Body of pancreas (tissue), 4 donors: ENCODE data around the gene MYO1A. TPM values are rescaled to one million over a fixed set of nuclear protein-coding genes. Genes with fewer than 3 reads are reported as not detected.
"Not testable (repeated sequence)": the region's sequence is repeated elsewhere in the genome, so short reads cannot be mapped to it uniquely, and the experiment has no call there.

ENCODE experiments used
- ATAC-seq: fragments of 150-250 bp; one replicate; pipeline ENCODE4 v1.9.1; 2016
- DNase-seq, 4 donors: peaks; one replicate each; pipeline ENCODE4 v3.0.0-alpha.2; 2019
- H3K27ac ChIP-seq, 4 donors: fragments of 200-600 bp; sonication (generic); 1 replicate in 3 of 4; 2 replicates in 1 of 4; pipeline versions ENCODE4 v1.5.1 to v1.6.1; 2016 to 2019; ENCODE audit warnings: mild to moderate bottlenecking in 1 of 4, mixed read lengths in 1 of 4, moderate library complexity in 1 of 4
- H3K27me3 ChIP-seq, 2 donors: fragments of 200-600 bp; sonication (generic); one replicate each; pipeline ENCODE4 v1.6.0; 2016; ENCODE audit warnings: mild to moderate bottlenecking in 1 of 2
- H3K36me3 ChIP-seq, 2 donors: fragments of 200-600 bp; sonication (generic); replicated peaks in 1 of 2; 2 replicates each; pipeline ENCODE4 v1.5.1; 2016; ENCODE audit warnings: low read depth in 2 of 2; ENCODE audit not compliant: insufficient read depth in 1 of 2
- H3K4me1 ChIP-seq: fragments of 200-600 bp; sonication (generic); one replicate; pipeline ENCODE4 v1.6.0; 2016
- H3K4me3 ChIP-seq, 2 donors: fragments of 200-600 bp; sonication (generic); 1 replicate in 1 of 2; 2 replicates in 1 of 2; pipeline ENCODE4 v1.5.1; 2016 to 2019
- H3K9me3 ChIP-seq, 3 donors: fragments of 200-600 bp; sonication (generic); 1 replicate in 2 of 3; 2 replicates in 1 of 3; pipeline ENCODE4 v1.5.1; 2016
- CTCF ChIP-seq, 7 experiments: fragments of 450-650 bp in 4 of 7; fragments of 200-600 bp in 3 of 7; sonication (generic) in 3 of 7; IDR thresholded peaks; one replicate each; pipeline ENCODE4 v1.5.1; 2016 to 2019; ENCODE audit warnings: antibody characterized with exemption in 7 of 7
- POLR2A ChIP-seq, 3 donors: fragments of 450-650 bp; IDR thresholded peaks; one replicate each; pipeline ENCODE4 v1.6.1; 2016; ENCODE audit warnings: antibody characterized with exemption in 3 of 3, mild to moderate bottlenecking in 2 of 3
- WGBS, 2 donors: methylation state at CpG; one replicate each; pipeline ENCODE4 v1.1.5; 2017; 5-methylcytosine and 5-hydroxymethylcytosine counted together
- intact Hi-C: fragments of 100-400 bp; cut with DNase I; formaldehyde crosslinking; loops from one replicate; pipeline ENCODE4 v1.15.1; 2023
- total RNA-seq, 2 donors: library from RNA; depleted of rRNA; stranded (reverse); fragments of >200 nt; gene quantifications; one replicate each; pipeline ENCODE4 v1.1.0, GENCODE V29; 2016

Gene MYO1A
- total RNA-seq, 2 donors from 2014 or later = 1.8 TPM; not detected in 1

DNA sequence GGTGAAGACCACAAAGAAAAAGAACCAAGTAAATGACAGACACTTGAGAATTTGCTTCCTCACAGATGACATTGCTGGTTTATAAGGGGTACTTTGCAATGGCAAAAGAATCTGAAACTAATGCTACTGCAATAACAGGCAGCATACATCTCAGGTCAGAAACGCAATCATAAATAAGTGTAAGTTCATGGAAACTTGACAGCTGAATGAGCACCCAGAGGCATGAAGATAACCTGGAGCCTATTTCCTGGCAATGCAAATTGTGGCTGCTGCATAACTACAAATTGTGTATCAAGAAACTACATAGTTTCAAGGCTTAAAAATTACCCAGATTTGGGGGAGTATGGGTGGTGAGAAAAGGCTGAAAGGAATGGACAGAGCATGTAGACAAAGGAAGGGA is 8.5 kb upstream of the MYO1A start:
- TF ChIP-seq POLR2A (IDR thresholded peaks at IDR 0.05) (no peak), CTCF (IDR thresholded peaks at IDR 0.05) (no peak)
- DNase-seq (no peak), ATAC-seq (no peak)
- Histone ChIP-seq H3K27ac (no peak overlapping the region), H3K4me3 (no peak overlapping the region), H3K9me3 (no peaks in the 10 kb centered on the region), H3K4me1 (no peaks in the 10 kb centered on the region), H3K36me3 (no peaks in the 10 kb centered on the region), H3K27me3 (no peaks in the 10 kb centered on the region)
- intact Hi-C loops = no loop called here
- WGBS, 2 donors = 75 to 90% methylated on average over 1 of the region's 1 CpG

DNA sequence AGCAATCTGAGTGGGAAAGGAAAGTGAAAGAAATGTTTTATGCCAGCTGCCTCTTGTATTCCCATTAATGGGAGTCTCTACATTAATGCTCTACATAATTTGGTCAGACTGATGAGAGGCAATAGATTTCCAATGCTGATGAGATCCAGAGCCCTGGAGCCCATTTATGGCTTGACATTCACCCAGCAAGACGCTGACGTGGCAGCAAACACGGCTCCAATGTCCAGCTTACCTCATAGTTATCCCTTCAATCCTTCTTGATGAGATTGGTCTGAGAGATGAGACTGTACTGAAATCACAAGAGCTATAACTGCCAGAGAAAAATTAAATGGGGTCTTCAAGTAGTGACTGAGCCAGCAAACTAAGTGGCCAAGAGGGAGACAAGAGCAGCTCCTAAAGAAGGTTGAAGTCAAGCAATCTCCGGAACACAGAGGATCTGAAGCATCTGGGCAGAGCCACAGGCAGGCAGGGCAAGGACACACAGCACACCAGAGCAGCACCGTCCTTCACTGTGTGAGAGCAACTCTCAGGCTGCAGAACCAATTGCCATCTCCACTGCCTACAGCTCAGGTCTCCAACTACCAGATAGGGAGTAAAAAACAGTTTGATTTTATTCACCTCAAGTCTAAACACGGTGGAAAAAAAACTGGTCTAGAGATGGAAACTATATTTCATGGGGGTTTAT is 7.3 kb upstream of the MYO1A start:
- 97 to 98% methylated on average over 6 of the region's 6 CpGs for WGBS, 2 donors
- Histone ChIP-seq H3K27ac (no peak overlapping the region), H3K36me3 (no peaks in the 10 kb centered on the region), H3K4me3 (no peak overlapping the region), H3K27me3 (no peaks in the 10 kb centered on the region), H3K4me1 (no peaks in the 10 kb centered on the region), H3K9me3 (no peaks in the 10 kb centered on the region)
- TF ChIP-seq POLR2A (IDR thresholded peaks at IDR 0.05) = no peak
- TF ChIP-seq CTCF (IDR thresholded peaks at IDR 0.05) = no peak
- ATAC-seq (no peak), DNase-seq (no peak)
- intact Hi-C loops = no loop called here

DNA sequence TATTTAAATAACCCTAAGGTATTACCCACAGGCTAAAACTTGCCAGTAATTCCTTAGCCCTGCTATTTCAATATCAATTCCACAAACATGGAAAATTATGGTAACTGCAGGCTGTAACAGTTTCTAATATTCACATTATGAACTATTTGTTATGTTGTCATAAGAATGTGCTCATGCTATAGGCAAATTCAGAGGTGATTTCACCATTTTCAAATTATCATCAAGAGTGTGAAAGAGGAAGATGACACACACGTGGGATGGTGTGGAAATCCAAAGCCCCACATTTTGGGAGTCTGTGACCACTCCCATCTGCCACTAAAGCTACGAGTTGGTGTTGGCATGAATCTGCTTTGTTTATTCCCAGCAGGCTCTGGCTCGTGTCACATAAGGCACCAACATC is 5.9 kb upstream of the MYO1A start:
- TF ChIP-seq POLR2A (IDR thresholded peaks at IDR 0.05) (no peak), CTCF (IDR thresholded peaks at IDR 0.05) (no peak)
- Histone ChIP-seq H3K4me1 (no peaks in the 10 kb centered on the region), H3K36me3 (no peaks in the 10 kb centered on the region), H3K9me3 (no peaks in the 10 kb centered on the region), H3K27ac (no peak overlapping the region), H3K27me3 (no peaks in the 10 kb centered on the region), H3K4me3 (no peak overlapping the region)
- DNase-seq (no peak), ATAC-seq (no peak)
- intact Hi-C loops = no loop called here
- 47 to 51% methylated on average over 3 of the region's 3 CpGs for WGBS, 2 donors

DNA sequence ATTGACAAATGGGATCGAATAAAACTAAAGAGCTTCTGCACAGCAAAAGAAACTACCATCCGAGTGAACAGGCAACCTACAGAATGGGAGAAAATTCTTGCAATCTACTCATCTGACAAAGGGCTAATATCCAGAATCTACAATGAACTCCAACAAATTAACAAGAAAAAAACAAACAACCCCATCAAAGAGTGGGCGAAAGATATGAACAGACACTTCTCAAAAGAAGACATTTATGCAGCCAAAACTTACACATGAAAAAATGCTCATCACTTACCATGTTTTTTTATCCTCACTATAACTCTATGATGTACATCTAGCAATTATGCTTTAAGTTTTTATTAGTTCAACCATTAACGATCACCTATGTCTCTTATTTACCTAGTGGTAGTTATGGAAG is 4.0 kb upstream of the MYO1A start:
- WGBS, 2 donors = 97 to 98% methylated on average over 4 of the region's 4 CpGs
- H3K36me3 ChIP-seq, ATAC-seq, intact Hi-C loops, H3K9me3 ChIP-seq, H3K27ac ChIP-seq, H3K27me3 ChIP-seq, H3K4me3 ChIP-seq, DNase-seq, H3K4me1 ChIP-seq: not testable (repeated sequence)

- H3K36me3 ChIP-seq, H3K27ac ChIP-seq: not testable (repeated sequence)
- WGBS, 2 donors = 100% methylated on average over 4 of the region's 4 CpGs
Observed at GRCh38 chr12:57053146-57053545, 3.2 kb upstream of the MYO1A start.

DNA sequence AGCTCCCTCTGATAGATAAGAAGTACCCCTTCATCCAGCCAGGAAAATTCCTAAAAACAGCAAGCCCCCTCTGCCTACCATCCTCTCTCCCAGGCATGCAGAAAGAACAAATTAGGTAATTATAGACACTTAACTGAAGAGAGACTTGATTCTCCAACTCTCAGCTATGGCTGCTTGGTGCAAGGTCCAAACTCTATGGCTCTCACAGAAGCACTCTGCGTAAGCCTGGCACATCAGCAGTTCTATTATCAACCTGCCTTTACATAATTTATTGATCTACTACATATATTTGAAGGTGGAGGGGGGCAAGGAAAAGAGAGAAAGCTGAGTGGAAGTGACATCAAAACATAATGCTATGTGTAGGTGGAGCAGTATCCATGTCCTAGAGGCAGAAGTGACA is 1.1 kb upstream of the MYO1A start:
- Histone ChIP-seq H3K36me3 (no peaks in the 10 kb centered on the region), H3K27ac (no peak overlapping the region), H3K4me1 (no peaks in the 10 kb centered on the region), H3K9me3 (no peaks in the 10 kb centered on the region), H3K27me3 (no peaks in the 10 kb centered on the region), H3K4me3 (no peak overlapping the region)
- intact Hi-C loops = no loop called here
- no peak for ATAC-seq
- WGBS, 2 donors = 80 to 84% methylated on average over 1 of the region's 1 CpG
- no peak for DNase-seq
- TF ChIP-seq CTCF (IDR thresholded peaks at IDR 0.05) (no peak), POLR2A (IDR thresholded peaks at IDR 0.05) (no peak)

More at GRCh38 chr12:57053146-57053545, 3.2 kb upstream of the MYO1A start:
- H3K9me3 ChIP-seq, H3K4me1 ChIP-seq, DNase-seq, H3K27me3 ChIP-seq, H3K4me3 ChIP-seq, intact Hi-C loops, ATAC-seq: not testable (repeated sequence)
